G401 (cell line): ENCODE measurements around the gene F10. TPM values are rescaled to one million over a fixed set of nuclear protein-coding genes. Genes with fewer than 3 reads are reported as not detected.

Experiments
- DNase-seq: peaks from one replicate; pipeline ENCODE4 v3.0.0-alpha.2; 2015; ENCODE audit warnings: low spot score
- in situ Hi-C: cut with HindIII; loops from 2 replicates; pipeline ENCODE4 v1.10.0; 2016; ENCODE audit warnings: low sequenced_read_pairs, mixed read lengths
- total RNA-seq: library from RNA; depleted of rRNA; stranded (reverse); fragments of >200 nt; shearing (Covaris generic); gene quantifications from 2 replicates; pipeline ENCODE4 v1.2.3, GENCODE V29; 2014

F10 gene
- total RNA-seq, 1 experiment from 2014 or later: not detected

- in situ Hi-C loops: no loop called here
These were observed 37.6 kb upstream of the F10 start for GRCh38 chr13:113084943-113085540.

GRCh38 chr13:113086031-113086750 is 36.4 kb upstream of the F10 start:
- in situ Hi-C loops: no loop called here
- no peak for DNase-seq

More at GRCh38 chr13:113084943-113085540, 37.6 kb upstream of the F10 start:
- DNase-seq: peak; percentile 74

- in situ Hi-C loops: no loop called here
These were observed 35.3 kb upstream of the F10 start for GRCh38 chr13:113086991-113087922.

GRCh38 chr13:113087923-113088690 is 34.5 kb upstream of the F10 start:
- no peak for DNase-seq
- in situ Hi-C loops: no loop called here

More at GRCh38 chr13:113086991-113087922, 35.3 kb upstream of the F10 start:
- no peak for DNase-seq

DNA sequence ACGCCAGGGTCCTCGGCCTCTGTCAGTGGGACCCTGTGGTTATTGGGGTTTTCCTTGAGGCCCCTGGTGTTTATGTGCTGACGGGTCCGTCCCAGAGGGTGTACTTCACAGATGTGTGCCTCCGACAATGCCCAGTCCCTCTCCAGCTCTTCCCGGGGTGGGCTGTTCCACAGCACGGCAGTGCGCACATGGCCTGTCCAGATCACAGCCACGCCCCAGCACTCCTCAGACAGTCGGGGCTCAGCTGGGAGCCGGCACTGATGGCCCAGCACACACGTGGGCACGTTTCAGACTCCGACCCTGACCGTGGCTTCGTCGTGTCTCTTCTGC is 33.9 kb upstream of the F10 start:
- no peak for DNase-seq
- in situ Hi-C loops: no loop called here

- no peak for DNase-seq
These were observed 32.7 kb upstream of the F10 start for GRCh38 chr13:113089693-113090414.

DNA sequence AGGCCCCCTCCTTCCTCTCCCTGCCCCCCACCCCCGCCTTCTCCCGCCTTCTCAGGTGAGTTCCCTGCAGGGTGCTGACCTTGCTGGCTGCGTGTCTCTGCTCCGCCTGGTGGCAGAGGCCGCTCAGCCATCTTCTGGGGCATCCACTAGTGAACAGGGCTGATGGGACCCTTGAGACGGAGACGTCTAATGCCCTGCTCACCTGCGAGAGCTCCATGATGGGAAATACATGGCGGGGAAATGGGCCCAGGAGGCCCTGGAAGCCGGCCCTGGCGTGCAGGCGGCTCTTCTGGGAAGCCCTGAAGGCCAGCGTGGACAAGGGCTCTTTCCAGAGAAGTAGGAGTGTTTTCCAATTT is 32.2 kb upstream of the F10 start:
- DNase-seq: no peak
- in situ Hi-C loops: no loop called here

More at GRCh38 chr13:113089693-113090414, 32.7 kb upstream of the F10 start:
- in situ Hi-C loops: no loop called here

DNA sequence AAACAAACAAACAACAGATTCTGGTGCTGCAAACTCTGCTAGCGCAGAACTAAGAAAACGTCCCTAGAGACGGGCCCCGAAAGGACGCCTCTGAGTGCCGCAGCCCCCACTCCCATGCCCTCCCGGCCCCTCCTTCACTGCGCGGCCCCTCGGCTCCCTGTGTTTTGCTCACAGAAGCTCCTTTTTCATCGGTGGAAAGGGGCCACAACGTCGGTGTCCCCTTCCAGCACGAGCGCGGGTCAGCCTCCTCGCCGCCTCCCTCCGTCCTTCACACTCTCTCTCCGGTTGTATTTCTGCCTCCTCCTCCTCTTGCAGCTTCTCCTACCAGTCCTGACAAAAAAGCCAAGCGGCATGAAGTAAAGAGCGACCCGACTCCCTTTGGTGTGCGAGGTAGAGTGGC is 31.8 kb upstream of the F10 start:
- in situ Hi-C loops: no loop called here

GRCh38 chr13:113091211-113091771 is 31.3 kb upstream of the F10 start:
- no peak for DNase-seq
- in situ Hi-C loops: no loop called here

More for the DNA sequence above, 31.8 kb upstream of the F10 start:
- no peak for DNase-seq

DNA sequence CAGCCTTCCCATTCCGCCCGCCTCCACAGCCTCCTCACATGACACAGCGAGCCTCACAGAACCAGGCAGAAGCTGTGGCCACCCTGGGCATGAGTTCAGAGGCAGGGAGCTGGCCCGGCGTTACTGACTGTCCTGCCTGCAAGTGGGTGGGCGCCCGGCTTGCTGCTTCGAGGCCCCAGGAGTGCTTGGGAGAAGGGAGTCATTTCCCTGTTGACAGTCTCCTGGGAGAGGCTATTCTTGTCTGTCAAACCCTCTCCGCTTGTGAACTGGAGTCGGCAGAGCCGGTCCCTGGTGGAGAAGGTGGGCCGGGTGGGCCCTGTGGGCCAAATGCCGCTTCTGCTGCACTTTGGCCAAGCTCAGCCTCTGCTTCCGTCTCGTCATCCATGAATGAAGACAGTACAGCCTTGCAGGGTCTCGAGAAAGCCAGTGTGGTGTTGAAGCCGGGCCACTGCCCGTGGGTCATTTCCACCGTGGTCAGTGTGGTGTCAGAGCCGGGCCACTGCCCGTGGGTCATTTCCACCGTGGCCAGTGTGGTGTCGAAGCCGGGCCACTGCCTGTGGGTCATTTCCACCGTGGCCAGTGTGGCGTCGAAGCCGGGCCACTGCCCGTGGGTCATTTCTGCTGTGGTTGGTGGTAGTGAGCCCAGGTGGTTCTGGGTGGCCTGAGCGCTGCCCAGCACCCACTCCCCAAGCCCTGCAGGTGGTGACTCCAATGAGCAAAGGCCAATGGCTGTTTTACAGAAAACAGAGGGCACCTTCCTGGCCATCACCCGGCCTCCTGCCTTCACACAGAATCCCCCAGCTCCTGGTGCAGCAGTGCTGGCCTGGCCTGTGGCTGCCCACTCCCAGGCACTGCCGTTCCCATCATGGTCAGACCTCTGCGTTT is 30.5 kb upstream of the F10 start:
- in situ Hi-C loops: no loop called here

DNA sequence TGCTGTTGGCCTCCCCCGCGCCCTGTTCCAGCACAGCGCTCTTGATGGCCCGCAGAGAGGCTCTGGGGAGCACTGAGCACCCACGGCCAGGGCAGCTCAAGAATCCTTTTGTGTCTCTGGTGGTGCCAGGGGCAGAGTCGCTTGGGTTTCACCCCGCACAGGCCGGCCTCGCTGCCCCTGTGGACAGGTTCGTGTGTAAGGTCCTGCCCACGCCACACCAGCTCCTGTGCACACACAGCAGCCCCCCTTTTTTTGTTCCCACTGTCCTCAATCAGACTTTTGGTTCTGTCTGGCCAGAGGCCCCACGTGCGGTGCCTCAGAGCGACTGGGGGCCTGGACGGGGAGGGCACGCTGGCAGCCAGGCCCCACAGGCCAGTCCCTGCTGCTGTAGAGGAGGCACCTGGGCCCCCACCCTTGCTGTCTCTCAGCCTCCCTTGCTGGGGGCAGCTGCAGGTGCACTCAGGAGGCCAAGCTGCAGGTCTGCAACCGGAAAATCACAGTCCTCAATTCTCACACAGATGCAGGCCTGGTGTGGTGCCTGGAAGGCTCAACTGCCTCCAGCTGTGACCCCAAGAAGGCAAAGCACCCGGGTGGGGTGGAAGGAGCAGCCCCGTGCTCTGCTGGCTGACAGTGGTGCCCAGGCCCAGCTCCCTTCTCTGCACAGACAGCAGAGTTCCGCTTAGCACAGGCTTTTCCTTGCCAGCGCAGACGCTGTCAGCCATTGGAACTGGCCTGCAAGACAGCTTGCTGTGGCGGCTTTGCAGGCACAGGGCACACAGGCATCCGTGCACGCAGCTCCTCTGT is 29.6 kb upstream of the F10 start:
- DNase-seq: no peak
- in situ Hi-C loops: no loop called here

More for the DNA sequence above, 30.5 kb upstream of the F10 start:
- DNase-seq: no peak

DNA sequence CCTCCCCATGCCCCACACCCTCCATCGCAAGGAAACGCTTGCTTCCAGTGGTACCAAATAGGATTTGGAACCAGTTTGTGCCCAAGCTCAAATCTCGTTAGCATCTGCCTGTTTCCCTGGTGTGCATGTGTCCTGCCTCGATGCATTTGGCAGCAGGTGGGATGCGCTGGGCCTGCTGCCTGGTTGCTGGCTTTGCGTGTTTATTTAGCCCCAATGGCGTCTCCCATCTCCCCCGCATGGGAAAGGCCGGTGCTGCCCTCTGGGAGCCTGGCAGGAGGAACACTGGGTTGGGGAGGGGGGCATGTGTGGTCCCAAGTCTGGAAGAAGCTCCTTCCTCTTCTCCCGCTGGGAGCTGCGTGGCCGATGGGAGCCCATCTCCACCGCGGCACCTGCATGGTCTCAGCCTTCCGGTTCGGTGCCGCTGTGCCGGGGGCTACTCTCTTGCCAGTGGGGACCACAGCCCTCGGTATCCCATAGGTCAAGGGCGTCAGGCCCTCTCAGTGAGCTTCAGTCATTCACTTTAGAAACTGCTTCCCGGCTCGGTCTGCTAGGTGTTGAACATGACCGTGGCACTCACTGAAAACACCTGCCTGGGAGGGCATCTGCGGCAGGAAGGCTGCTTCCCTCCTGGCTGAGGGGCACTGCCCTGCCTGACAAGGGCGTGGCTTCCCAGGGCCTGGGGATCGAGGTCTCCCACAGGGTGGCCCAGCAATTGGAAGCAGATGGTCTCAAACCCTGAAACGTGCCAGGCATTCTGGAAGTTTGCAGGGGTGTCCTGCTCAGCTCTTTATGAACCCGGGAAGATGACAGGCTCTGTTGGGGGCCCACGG is 28.8 kb upstream of the F10 start:
- in situ Hi-C loops: no loop called here
- DNase-seq: peak; percentile 64

DNA sequence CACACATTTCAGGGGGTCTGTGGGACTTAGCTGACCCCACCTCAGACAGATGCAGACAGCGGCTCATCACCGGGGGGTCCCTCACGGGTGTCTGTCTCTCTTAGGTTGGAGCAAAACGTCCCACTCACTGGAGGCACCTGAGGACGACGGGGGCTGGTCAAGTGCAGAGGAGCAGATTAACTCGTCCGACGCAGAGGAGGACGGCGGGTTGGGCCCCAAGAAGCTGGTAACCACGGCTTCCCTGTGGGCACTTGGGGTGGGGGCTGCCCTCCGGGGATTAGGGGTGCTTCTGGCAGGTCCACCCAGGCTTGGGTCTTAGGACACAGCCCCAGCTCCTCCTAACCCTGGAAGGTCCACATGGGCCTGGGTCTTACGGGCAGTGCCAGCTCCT is 28.2 kb upstream of the F10 start:
- in situ Hi-C loops: no loop called here
- no peak for DNase-seq

- in situ Hi-C loops: no loop called here
These were observed 27.2 kb upstream of the F10 start for GRCh38 chr13:113095146-113096051.

More at GRCh38 chr13:113095146-113096051, 27.2 kb upstream of the F10 start:
- no peak for DNase-seq
